MG63 (cell line): Measurements from ENCODE around the gene CDC37L1. TPM values are rescaled to one million over a fixed set of nuclear protein-coding genes. Genes with fewer than 3 reads are reported as not detected.

ENCODE experiments used
- DNase-seq: peaks from one replicate; pipeline ENCODE4 v3.0.0-alpha.2; 2020
- H3K27me3 ChIP-seq: fragments of 250-450 bp; sonication (Bioruptor Pico); 2 replicates; pipeline ENCODE4 v1.5.1; 2020; ENCODE audit warnings: mild to moderate bottlenecking, moderate library complexity
- H3K36me3 ChIP-seq: fragments of 250-450 bp; sonication (Bioruptor Pico); 2 replicates; pipeline ENCODE4 v1.5.1; 2020; ENCODE audit warnings: mild to moderate bottlenecking, moderate library complexity
- H3K4me3 ChIP-seq: fragments of 250-450 bp; sonication (Bioruptor Pico); 2 replicates; pipeline ENCODE4 v1.5.1; 2020; ENCODE audit warnings: mild to moderate bottlenecking, moderate library complexity
- H3K9me3 ChIP-seq: fragments of 250-450 bp; sonication (Bioruptor Pico); 2 replicates; pipeline ENCODE4 v1.5.1; 2020; ENCODE audit warnings: mild to moderate bottlenecking, moderate library complexity
- total RNA-seq: library from RNA; depleted of rRNA; stranded (reverse); fragments of >200 nt; shearing (Covaris generic); gene quantifications from 2 replicates; pipeline ENCODE4 v1.2.3, GENCODE V29; 2014; ENCODE audit warnings: low replicate concordance

Gene CDC37L1
- total RNA-seq, 1 experiment from 2014 or later: 12.9 TPM

DNA sequence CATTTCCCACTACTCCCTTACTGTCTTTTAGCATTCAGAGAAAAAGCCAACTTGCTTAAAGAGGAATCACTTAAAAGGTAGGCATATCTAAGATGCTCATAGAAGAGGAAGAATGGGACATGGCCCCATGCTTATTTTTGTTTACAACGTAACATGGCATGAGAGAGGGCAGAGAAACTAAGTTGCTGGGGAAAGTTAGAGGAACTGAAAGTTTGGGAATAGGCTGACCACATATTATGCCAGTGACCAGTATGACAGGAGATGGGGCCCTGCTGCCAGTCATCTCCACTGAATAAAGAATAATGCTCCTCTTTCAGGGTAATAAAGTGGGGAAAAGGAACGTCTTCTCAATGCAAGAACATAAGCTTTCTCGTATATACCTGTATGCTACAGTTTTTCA, 15.4 kb upstream of the CDC37L1 start:
- Histone ChIP-seq H3K27me3 (no peaks in the 10 kb centered on the region), H3K36me3 (no peaks in the 10 kb centered on the region), H3K4me3 (no peak overlapping the region), H3K9me3 (no peaks in the 10 kb centered on the region)
- no peak for DNase-seq

DNA sequence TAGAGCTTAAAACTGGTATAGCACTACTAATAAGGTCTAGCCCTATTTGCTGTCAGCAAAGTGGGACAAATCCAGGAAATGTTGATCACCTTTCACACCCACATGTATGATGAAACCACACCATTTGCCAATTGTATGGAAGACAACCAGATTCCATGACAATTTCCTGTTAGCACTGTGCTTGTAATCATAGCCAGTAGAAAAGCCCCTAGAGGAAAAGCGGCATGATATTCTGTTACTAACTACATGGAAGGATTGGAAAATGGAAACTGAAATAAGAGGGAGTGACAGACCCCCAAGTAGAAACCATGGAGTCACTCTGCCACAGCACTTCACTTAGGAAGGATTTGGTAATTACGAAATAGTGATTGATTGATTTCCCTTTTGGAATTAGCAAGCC, 14.0 kb upstream of the CDC37L1 start:
- no peak for DNase-seq
- Histone ChIP-seq H3K9me3 (no peaks in the 10 kb centered on the region), H3K27me3 (no peaks in the 10 kb centered on the region), H3K36me3 (no peaks in the 10 kb centered on the region), H3K4me3 (no peak overlapping the region)

DNA sequence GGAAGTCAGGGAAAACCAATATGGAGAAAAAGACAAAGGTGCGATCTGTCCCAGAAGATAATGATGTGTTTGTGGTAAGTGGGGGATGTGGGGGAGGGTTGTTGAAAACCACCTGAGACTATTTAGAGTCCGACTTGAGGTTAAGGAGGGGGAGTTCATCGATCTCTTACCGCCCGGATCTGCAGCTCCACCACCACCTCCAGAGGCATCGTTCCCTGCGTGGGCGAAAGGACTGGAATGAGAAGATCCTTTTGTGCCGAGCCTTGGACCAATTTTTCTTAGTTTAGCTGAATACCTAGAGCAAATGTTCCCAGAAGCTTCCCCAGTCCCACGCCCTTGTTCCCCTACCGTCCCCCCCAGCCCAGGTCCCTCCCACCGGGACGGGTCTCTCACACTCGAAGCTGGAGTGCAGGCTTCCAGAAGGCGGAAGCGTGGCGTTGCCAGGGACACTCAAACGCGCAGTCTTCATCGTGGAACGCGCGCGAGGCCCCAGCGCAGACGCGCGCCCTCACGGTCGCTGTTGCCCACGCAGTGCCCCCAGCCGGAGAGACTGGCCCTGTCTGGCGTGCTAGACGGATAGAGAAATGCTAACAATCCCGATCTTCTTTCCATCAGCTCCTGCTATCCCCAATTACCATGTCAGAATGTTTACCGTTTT, 13.2 kb upstream of the CDC37L1 start, which contains the start of gene SPATA6L:
Gene SPATA6L (minus strand): TSS at position 439 of the 658 bp plus-strand sequence. CDS start 230 bp downstream, at position 209.
- Histone ChIP-seq H3K36me3 (no peaks in the 10 kb centered on the region), H3K27me3 (no peaks in the 10 kb centered on the region), H3K9me3 (no peaks in the 10 kb centered on the region), H3K4me3 (peak within 1 kb of the TSS; percentile 40)
- DNase-seq: peak; percentile 38

DNA sequence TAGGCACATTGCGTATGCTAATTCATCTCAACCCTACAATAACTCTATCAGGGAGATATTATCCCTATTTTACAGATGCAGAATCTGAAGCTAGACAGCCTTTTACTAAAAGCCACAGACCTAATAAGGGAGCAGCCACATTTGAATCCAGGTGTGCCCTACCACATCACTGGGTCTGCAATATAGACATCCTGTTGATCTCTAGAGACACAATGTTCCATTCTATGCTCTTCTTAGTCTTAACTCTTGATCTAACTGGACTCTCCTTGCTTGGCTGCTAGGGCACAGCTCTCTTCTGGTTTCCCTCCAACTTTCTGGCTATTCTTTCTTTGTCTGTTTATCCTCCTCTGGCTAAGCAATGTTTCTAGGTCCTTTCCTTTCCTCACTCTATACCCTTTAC, 11.7 kb upstream of the CDC37L1 start:
- no peak for DNase-seq
- H3K4me3 ChIP-seq: no peak overlapping the region
- H3K36me3 ChIP-seq: no peaks in the 10 kb centered on the region
- H3K27me3 ChIP-seq: no peaks in the 10 kb centered on the region
- H3K9me3 ChIP-seq: no peaks in the 10 kb centered on the region

DNA sequence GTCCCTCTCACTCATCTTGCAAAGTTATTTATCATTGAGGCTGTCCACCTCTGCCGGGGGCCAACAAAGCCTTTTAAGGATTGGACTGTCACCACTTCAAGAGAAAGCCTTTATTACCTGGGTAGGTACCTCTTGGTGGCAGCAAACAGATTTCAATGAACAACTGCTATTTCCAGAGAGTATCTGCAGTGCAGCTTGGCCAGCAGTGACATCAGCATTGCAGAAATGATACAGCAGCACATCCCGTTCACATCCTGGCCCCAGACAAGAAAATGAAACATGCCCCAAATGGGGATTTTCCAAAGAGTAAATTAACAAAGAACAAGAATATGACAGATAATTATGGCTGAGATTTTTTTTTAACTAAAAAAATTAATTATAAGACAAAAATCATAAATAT, 10.8 kb upstream of the CDC37L1 start:
- no peak for DNase-seq
- no peaks in the 10 kb centered on the region for H3K27me3 ChIP-seq
- H3K9me3 ChIP-seq: no peaks in the 10 kb centered on the region
- H3K36me3 ChIP-seq: no peaks in the 10 kb centered on the region
- H3K4me3 ChIP-seq: no peak overlapping the region

DNA sequence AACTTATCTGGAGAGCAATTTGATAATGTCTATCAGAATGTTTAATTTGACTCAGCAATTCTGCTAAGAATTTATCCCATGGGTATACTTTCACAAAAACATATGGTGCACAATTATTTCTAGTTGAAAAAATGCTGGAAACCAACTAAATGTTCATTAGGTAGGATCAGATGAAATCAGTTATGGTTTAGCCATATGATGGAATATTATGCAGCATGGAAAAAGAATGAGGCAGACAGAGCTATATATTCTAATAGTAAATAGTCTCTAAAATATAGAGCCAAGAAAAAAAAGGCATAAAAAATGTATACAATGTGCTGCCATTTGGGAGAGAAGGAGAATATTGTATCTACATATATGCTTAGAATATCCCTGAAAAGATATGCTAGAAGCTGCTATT, 9.5 kb upstream of the CDC37L1 start:
- H3K36me3 ChIP-seq: no peaks in the 10 kb centered on the region
- no peak for DNase-seq

GRCh38 chr9:4670591-4670990, 8.8 kb upstream of the CDC37L1 start:
- Histone ChIP-seq H3K9me3 (no peaks in the 10 kb centered on the region), H3K36me3 (no peaks in the 10 kb centered on the region), H3K4me3 (no peak overlapping the region), H3K27me3 (no peaks in the 10 kb centered on the region)
- no peak for DNase-seq

More for the DNA sequence above, 9.5 kb upstream of the CDC37L1 start:
- Histone ChIP-seq H3K27me3 (no peaks in the 10 kb centered on the region), H3K4me3 (no peak overlapping the region), H3K9me3 (no peaks in the 10 kb centered on the region)

- no peaks in the 10 kb centered on the region for H3K27me3 ChIP-seq
- no peak for DNase-seq
- H3K4me3 ChIP-seq: no peak overlapping the region
- no peaks in the 10 kb centered on the region for H3K9me3 ChIP-seq
- no peaks in the 10 kb centered on the region for H3K36me3 ChIP-seq
Observed at GRCh38 chr9:4671737-4672136, 7.6 kb upstream of the CDC37L1 start.

DNA sequence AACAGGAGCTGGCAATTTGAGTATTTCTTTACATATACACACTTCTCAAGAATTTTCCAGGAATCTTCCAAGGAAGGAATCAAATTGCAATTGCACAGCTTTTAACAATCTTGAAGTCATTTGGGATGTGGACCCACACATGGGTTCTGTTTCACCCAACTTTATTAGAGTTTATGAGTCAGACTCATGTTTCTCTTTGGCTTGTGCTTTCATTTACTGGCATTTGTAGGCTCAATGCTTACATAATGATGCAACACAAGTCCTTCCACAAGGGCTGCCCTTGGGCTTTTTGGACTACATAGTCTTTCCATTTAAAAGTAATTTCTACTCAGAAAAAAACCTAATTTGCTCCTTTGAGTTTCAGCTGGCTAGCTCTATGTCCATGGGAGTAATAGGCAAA, 4.6 kb upstream of the CDC37L1 start:
- H3K4me3 ChIP-seq: no peak overlapping the region
- no peaks in the 10 kb centered on the region for H3K27me3 ChIP-seq
- DNase-seq: no peak
- no peaks in the 10 kb centered on the region for H3K9me3 ChIP-seq
- no peaks in the 10 kb centered on the region for H3K36me3 ChIP-seq

GRCh38 chr9:4677392-4677791, 2.0 kb upstream of the CDC37L1 start:
- Histone ChIP-seq H3K36me3 (no peaks in the 10 kb centered on the region), H3K4me3 (no peak overlapping the region), H3K27me3 (no peaks in the 10 kb centered on the region)

GRCh38 chr9:4678679-4679267, 596 bp upstream of the CDC37L1 start:
- no peaks in the 10 kb centered on the region for H3K36me3 ChIP-seq
- H3K9me3 ChIP-seq: no peaks in the 10 kb centered on the region
- DNase-seq: no peak
- H3K27me3 ChIP-seq: no peaks in the 10 kb centered on the region
- peak overlapping the region; percentile 63 for H3K4me3 ChIP-seq

More at GRCh38 chr9:4677392-4677791, 2.0 kb upstream of the CDC37L1 start:
- DNase-seq: no peak
- H3K9me3 ChIP-seq: no peaks in the 10 kb centered on the region

- no peak for DNase-seq
- Histone ChIP-seq H3K4me3 (peak overlapping the region; percentile 63), H3K27me3 (no peaks in the 10 kb centered on the region), H3K9me3 (no peaks in the 10 kb centered on the region), H3K36me3 (no peaks in the 10 kb centered on the region)
Observed at GRCh38 chr9:4680173-4680525, 780 bp downstream of the CDC37L1 start.

- H3K27me3 ChIP-seq: no peaks in the 10 kb centered on the region
- H3K4me3 ChIP-seq: peak overlapping the region; percentile 63
- no peaks in the 10 kb centered on the region for H3K36me3 ChIP-seq
- H3K9me3 ChIP-seq: no peaks in the 10 kb centered on the region
- DNase-seq: no peak
Observed at GRCh38 chr9:4680750-4681149, 1.4 kb downstream of the CDC37L1 start.

GRCh38 chr9:4684820-4685219, 5.5 kb downstream of the CDC37L1 start:
- DNase-seq: no peak
- H3K9me3 ChIP-seq: no peaks in the 10 kb centered on the region
- no peaks in the 10 kb centered on the region for H3K36me3 ChIP-seq
- H3K4me3 ChIP-seq: no peak overlapping the region
- no peaks in the 10 kb centered on the region for H3K27me3 ChIP-seq

GRCh38 chr9:4686112-4686511, 6.7 kb downstream of the CDC37L1 start:
- no peak for DNase-seq
- Histone ChIP-seq H3K36me3 (no peaks in the 10 kb centered on the region), H3K9me3 (no peaks in the 10 kb centered on the region), H3K27me3 (no peaks in the 10 kb centered on the region), H3K4me3 (no peak overlapping the region)

GRCh38 chr9:4686584-4686983, 7.2 kb downstream of the CDC37L1 start:
- DNase-seq: no peak
- no peak overlapping the region for H3K4me3 ChIP-seq
- no peaks in the 10 kb centered on the region for H3K9me3 ChIP-seq
- H3K27me3 ChIP-seq: no peaks in the 10 kb centered on the region
- no peaks in the 10 kb centered on the region for H3K36me3 ChIP-seq

- Histone ChIP-seq H3K36me3 (no peaks in the 10 kb centered on the region), H3K9me3 (no peaks in the 10 kb centered on the region), H3K4me3 (no peak overlapping the region), H3K27me3 (no peaks in the 10 kb centered on the region)
- no peak for DNase-seq
Observed at GRCh38 chr9:4689021-4689420, 9.7 kb downstream of the CDC37L1 start.

GRCh38 chr9:4689687-4690104, 10.3 kb downstream of the CDC37L1 start:
- H3K4me3 ChIP-seq: no peak overlapping the region
- H3K27me3 ChIP-seq: no peaks in the 10 kb centered on the region
- no peaks in the 10 kb centered on the region for H3K9me3 ChIP-seq
- H3K36me3 ChIP-seq: no peaks in the 10 kb centered on the region
- DNase-seq: no peak
